GM21526 (cell line): ENCODE measurements around the gene PSG7.
"Not testable (repeated sequence)": the region's sequence is repeated elsewhere in the genome, so short reads cannot be mapped to it uniquely, and the experiment has no call there.

Source experiments
- ATAC-seq: cut with Tn5 transposase; IDR thresholded peaks from one replicate; pipeline ENCODE4 v1.9.1; 2021; ENCODE audit warnings: moderate library complexity; ENCODE audit not compliant: unreplicated experiment, low FRiP score

The PSG7 gene

DNA sequence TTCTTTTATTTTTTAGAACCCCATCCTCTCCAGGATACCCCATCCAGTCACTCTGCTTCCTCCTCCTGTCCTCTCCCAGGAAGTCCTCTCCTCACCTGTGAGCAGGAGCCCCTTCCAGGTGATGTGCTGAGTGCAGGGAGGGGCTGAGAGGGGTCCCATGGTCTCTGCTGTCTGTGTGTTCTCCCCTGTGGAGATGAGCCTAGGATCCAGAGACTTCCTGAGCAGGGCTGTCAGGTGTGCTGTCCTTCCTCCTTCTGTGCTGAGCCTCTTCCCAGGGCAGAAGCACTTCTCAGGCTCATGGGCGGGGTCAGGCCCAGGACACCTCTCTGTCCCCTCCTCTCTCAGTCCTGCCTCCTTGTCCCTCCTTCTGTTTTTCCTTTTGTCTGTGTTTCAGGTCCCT, 19.4 kb downstream of the PSG7 start, which contains the start of gene PSG6:
Gene PSG6 (minus strand): TSS at position 261 of the 400 bp plus-strand sequence. CDS start 102 bp downstream, at position 159.
- not testable (repeated sequence) for ATAC-seq

DNA sequence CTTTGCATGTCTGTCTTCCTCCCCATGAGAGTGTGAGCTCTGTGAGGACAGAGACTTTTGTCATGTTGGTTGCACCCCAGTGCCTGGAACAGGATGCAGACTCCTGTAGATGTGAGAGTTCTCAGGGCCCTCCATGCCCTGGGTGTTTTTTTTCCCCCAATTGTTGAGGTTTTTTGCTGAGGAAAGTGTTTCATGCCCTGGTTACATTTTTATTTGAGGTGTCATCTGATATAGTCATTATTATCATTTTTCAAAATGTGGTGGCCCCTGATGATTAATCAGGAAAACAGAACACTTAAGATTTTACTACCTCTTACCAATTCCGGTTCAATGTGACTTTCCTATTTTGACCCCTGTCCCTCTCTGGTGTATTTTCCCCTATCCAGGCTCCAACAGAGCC, 20.1 kb downstream of the PSG7 start:
- not testable (repeated sequence) for ATAC-seq

DNA sequence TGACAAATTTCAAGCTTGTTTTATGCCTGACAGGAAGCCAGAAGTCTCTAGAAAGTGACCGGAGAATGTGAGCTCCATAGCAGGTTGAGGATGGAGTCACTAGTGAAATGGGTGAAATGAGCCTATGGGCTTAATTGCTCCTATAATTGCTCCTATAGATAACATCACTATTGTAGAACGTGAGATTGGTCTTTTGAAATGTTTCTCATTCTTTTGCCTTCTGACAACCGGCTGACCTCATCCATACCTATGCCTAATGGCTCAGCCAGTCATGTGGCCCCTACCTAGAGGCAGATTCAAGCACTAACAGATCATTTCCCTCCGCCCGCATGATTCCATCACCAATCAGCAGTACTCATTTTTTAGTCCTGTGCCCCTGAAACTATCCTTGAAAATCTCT, 23.5 kb downstream of the PSG7 start:
- not testable (repeated sequence) for ATAC-seq

DNA sequence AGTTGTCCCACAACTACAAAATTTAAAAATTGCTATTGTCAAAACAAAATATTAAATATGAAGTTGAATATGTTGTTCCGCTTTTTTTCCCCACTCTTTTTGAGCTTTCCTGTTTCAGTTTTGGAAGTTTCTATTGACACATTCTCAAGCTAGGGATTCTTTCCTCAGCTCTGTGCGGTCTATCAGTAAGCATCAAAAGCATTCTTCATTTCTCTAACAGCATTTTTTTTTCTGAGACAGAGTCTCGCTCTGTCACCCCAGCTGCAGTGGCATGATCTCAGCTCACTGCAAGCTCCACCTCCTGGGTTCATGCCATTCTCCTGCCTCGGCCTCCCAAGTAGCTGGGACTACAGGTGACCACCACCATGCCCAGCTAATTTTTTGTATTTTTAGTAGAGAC, 24.1 kb downstream of the PSG7 start:
- not testable (repeated sequence) for ATAC-seq

DNA sequence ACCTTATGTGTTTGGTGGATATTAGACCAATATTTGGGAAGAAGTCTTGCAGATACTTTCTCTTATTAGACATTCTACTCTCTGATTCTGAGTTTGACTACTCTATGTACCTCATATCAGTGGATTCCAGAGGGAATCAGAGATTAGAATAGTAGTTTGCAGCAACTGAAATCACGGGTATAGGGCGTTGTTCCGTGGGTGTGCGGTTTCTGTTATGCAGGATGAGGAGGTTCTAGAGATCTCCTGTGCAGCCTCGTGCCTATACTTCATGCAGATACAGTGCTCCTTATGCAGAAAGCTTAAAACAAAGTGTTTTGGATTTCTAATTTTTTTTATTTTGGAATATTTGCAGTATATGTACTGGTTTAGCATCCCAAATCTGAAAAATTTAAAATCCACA, 25.3 kb downstream of the PSG7 start:
- ATAC-seq, result not testable (repeated sequence)

DNA sequence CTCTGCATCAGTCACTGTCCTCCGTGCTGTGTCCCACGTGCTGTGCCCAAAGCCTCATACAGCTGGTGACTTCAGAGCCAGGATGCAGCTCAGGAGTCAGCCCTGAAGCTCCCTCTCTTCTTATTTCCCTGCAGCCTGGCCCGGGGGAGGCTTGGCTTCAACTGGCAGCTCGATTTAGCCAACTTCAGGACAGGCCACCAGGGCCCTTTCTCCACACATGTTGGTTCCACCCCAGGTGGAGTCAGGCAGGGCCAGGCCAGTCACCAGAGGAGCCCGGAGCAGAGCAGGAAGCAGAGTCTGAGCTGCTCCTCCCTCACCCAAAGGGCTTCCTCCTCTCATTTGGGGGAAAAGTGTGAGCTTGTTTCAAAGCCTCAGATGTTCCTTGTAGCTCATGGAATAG, 30.8 kb downstream of the PSG7 start:
- not testable (repeated sequence) for ATAC-seq

DNA sequence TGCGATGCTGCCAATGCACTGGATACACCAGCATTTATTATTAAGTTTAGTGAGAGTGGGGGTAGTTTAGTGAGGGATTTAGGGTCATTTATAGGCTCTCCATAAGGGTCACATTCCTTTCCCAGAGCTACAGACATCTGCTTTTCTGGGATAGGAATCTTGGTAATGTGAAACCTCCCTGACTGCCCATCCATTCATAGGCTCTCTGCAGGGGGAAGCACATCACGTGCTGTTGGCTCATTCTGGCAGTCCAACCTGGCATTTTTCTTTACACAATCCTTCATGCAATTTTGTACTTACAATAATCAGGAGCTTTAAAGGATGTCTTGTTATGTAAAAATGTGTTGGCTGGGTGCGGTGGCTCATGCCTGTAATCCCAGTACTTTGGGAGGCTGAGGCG, 36.4 kb downstream of the PSG7 start:
- not testable (repeated sequence) for ATAC-seq

DNA sequence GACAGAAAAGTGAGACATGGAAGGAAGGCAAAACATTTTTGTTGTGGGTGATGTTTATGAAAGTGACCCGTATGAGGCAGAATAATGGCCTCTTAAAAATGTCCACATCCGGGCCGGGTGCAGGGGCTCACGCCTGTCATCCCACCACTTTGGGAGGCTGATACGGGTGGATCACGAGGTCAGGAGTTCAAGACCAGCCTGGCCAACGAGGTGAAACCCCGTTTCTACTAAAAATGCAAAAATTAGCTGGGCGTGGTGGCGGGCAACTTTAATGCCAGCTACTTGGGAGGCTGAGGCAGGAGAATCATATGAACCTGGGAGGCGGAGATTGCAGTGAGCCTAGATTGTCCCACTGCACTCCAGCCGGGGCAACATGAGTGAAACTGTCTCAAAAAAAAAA, 37.3 kb downstream of the PSG7 start:
- ATAC-seq, result not testable (repeated sequence)

DNA sequence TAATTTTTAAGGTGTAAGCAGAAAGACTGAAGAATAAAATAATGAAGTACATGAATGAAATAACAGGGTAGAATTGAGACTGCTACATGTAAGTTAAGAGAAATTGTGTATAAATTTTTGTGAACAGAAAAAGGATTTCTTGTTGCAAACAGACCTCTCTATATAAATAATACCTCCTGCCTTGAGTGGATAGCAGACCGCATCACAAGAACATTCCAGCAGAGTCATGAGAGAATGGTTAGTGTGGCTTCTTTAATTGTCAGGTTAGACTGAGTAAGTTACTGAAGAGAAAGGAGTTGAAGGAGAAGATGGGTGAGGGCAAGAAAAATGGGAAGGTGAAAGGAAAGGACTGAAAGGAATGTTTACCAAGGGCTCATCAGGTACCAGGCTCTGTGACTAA, 37.9 kb downstream of the PSG7 start:
- ATAC-seq, result not testable (repeated sequence)

DNA sequence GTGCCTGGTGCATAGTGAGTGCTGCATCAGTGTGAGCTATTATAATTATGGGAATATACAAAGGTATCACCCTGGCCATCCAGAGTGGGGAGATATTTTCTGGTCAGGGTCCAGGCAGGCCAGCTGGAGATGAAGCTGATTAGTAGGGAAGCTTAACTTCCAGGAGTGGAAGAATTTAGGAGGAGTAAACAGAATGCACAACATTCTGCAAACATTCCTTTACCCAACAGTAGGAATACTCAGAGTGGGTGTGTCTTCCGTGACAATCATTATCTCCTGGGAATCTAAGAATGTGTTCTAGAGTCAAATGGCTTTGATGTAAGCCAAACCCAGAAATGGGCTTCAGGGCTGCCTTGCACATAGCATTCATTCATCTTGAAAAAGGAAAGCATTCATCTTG, 38.4 kb downstream of the PSG7 start:
- ATAC-seq, result not testable (repeated sequence)

DNA sequence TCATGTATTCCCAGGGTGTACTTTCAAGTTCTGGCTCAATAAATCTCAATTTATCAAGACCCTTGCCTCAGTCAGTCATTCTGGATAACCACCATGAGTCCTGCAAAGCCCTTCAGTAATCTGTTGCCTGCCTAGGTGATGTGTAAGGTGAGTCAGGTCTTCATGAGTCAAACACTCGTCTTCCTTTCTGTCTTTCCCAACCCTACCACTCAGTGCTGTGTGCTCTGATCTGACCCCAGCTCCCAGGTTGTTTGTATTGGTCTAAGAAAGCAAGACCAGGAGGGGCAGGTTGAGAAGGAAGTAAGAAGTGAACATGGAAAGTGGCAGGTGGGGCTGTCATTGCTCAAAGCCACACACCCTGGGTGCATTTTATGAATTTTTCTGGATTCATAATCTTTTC, 39.3 kb downstream of the PSG7 start:
- not testable (repeated sequence) for ATAC-seq

DNA sequence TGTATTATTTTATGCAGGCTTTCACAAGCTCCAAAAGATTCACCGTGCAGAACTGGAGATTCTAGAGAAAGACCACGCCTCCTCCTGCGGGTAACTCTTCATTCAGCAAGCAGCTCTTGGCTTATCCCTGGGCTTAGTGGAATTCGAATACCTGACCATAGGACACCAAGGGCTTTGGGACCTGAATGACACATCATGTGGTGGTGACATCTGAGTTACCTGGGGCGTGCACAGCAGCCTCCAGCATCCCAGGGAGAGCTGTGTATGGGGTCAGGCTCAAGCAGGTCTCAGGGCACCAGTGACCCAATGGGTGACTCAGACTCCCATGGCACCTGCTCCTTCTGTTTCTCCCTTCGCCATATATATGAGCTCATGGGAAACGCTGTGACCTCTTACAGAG, 46.6 kb downstream of the PSG7 start:
- ATAC-seq, result not testable (repeated sequence)

DNA sequence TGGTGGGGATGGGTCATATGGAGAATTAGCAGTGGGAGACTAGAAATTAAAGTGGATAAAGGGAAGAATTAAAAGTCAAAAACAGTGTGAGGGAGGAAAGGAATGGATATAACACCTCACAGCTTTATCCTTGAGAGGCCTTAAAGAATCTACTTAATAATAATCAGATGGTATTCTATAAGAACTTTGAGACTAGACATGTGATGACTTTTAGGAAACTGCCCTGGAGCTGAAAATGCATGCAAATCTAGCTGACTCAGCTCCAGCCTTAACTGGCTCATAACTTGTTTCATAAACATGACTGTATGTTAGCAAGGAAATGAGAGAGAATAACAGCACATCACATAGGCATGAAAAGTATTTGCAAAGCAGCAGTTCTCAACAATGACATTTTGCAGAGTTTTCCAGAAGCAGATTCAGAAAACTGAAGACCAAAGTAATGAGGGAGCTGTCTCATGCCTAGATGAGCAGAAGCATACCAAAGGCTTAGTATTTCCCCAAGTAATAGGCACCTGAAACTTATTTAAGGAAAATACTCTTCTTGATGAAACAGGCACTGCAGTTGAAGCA, 49.0 kb downstream of the PSG7 start:
- ATAC-seq, result not testable (repeated sequence)

DNA sequence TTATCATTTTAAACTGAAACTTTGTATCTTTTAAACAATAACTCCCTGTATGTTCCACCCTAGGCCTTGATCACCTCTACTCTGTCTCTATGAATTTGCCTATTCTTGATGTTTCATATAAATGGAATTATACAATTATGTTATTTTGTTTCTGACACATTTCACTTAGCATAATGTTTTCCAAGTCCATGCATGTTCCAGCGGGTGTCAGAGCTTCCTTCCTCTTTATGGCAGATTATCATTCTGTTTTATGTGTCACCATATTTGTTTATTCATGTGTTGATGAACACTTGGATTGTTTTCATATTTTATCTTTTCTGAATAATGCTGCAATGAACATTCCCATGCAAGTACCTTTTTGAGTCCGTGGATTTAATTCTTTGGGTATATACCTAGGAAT, 54.3 kb downstream of the PSG7 start:
- not testable (repeated sequence) for ATAC-seq

DNA sequence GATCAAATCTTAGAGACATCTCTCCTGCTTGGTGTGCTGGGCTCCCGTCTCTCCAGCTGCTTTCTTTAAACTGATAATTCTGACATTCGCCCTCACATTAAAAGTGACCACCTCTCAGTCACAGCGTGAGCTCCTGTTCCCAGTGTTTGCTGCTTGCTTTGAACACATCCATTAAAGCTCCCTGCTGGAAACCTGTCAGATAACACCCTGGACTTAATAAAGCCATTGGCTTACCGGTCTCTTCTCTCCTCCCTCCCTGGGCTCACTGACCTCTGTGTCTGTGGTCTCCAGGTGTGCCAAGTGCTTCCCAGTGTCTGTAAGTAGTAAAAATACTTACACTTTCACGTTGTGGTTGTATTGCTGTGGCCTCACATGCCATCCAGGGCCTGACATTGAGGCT, 55.0 kb downstream of the PSG7 start:
- not testable (repeated sequence) for ATAC-seq

DNA sequence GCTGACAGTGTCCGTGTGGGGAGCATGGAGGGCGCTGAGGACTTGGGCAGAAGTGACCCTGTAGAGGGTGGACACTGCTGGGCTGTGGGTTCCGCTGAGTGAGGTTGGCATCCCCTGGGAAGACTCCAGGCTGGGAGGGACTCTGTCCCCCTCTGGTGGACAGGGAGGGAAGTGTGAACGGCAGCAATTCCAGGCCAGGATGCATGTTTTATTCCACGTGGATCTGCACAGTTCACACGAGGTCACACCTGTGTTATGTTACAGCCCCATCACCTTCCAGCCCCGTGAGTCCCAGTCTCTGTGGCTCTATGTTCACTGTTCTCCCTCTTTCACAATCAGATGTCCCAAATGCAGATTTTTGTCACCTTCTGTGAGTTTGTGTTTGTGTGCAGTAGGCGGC, 55.7 kb downstream of the PSG7 start:
- ATAC-seq, result not testable (repeated sequence)

DNA sequence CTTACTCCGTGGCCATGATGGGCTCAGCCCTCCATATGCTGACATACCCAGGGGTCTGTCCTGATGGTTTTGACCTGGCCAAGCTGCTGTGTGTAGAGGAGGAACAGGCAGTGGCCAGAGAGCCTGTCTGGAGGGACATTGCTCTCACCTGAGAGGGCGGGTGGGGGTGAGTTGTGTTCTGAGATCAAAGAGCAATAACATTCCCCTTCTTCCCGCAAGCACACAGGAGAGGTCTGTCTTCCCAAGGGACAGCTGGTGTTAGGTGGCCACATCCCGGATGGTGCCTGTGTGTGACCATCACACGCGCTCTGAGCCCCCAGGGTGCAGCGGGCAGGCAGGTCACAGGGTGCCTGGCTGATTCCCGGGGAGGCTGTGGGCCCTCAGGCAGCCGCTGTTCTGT, 56.4 kb downstream of the PSG7 start:
- ATAC-seq, result not testable (repeated sequence)

DNA sequence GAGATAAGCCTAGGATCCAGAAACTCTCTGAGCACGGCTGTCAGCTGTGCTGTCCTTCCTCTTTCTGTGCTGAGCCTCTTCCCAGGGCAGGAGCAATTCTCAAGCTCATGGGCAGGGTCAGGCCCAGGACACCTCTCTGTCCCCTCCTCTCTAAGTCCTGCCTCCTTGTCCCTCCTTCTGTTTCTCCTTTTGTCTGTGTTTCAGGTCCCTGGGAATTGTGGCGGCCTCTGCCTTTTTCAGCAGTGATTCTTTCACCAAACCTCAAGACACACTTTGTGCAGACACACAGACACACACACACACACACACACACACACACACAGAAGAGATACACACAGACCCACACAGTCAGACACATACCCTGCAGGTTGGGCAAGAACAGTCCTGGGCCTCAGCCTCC, 57.4 kb downstream of the PSG7 start, which contains the start of gene PSG1:
Gene PSG1 (minus strand): TSS at position 101 of the 400 bp plus-strand sequence. CDS start 132 bp downstream, outside the sequence.
- no peak for ATAC-seq

DNA sequence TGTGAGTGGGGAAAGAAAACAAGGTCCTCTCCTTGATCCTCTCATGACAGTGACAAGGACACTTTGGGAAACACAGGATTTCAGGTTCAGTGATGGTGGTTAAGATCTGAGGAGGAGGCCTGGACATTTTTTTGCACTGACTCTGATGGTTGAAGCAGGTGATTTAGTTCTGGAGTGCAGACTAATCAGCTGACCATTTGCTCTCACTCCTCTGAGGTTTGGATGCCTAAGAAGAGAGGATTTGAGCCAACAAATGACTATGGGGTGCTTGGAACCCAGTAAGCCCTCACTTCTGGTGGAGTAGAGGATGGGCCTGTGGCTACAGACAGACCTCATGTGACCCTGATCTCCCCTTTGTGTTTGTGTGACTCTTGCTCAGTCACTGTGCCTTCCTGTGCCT, 60.4 kb downstream of the PSG7 start:
- ATAC-seq, result not testable (repeated sequence)

DNA sequence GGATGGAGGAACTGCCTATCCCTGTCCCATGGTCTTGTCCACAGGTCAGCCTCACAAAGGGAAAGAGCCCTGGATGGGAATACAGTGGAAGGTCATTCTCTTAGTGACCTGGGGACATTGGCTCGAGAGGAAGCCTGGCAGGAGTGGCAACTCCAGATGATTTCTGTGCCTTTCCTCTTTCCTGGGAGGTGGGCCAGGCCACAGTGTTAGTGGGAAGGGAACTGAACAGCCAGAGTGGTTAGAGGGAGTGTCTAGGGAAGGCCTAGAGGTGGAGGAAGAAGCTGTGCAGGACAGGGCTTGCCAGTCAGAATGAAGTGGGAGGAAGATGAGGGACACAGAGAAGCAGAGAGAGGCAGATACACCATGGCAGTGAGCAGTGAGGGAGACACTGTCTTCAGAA, 61.1 kb downstream of the PSG7 start:
- ATAC-seq, result not testable (repeated sequence)

DNA sequence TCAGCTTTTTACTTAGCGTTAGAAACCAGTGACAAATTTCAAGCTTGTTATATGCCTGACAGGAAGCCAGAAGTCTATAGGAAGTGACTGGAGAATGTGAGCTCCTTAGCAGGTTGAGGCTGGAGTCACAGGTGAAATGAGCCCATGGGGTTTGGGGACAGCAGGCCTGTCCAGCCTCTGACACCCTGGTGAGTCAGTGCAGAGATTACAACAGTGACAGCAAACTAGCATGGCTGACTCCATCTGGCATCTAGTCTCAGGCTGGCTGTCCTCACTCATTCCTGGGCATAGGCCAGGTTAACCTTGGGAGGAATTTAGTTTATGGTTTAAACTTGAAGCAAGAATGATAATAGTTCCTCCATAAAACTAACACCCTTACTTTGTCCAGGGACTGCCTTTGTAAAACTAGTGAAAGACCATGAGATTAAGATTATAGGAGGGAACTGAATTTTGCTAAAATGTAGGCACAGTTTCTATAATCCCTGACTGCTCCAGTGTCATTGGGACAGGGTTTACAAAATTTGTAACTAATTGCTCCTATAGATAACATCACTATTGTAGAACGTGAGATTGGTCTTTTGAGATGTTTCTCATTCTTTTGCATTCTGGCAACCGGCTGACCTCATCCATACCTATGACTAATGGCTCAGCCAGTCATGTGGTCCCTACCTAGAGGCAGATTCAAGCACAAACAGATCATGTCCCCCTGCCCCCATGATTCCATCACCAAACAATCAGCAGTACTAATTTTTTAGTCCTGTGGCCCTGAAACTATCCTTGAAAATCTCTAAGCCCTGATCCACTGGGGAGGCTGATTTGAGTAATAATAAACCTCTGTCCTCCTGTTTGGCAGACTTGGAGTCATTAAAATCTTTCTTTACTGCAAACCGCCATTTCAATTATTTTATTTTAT, 61.9 kb downstream of the PSG7 start:
- not testable (repeated sequence) for ATAC-seq

DNA sequence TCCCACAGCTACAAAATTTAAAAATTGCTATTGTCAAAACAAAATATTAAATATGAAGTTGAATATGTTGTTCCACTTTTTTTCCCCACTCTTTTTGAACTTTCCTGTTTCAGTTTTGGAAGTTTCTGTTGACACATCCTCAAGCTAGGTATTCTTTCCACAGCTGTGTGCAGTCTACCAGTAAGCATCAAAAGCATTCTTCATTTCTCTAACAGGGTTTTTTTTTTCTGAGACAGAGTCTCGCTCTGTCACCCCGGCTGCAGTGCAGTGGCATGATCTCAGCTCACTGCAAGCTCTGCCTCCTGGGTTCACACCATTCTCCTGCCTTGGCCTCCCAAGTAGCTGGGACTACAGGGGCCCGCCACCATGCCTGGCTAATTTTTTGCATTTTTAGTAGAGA, 62.9 kb downstream of the PSG7 start:
- ATAC-seq, result not testable (repeated sequence)
